Measurements from ENCODE around the gene SEPTIN8. TPM values are rescaled to one million over a fixed set of nuclear protein-coding genes. Genes with fewer than 3 reads are reported as not detected.

Gene SEPTIN8
- total RNA-seq, 1 experiment from 2014 or later = 38.2 TPM

GRCh38 chr5:132819468-132819867, 42.4 kb upstream of the SEPTIN8 start:
- H3K4me1 ChIP-seq (ENCODE audit: insufficient read depth, low read length) = no peaks in the 10 kb centered on the region
- H3K18ac ChIP-seq (ENCODE audit: insufficient read length, low read depth, low read length) = no peak overlapping the region
- no peak overlapping the region for H3K4me2 ChIP-seq (ENCODE audit: insufficient read depth, insufficient read length, low read length)
- no peak overlapping the region for H2AFZ ChIP-seq (ENCODE audit: low read length)
- H2BK120ac ChIP-seq (ENCODE audit: low read depth, low read length, poor library complexity, severe bottlenecking) = no peak overlapping the region
- no peak overlapping the region for H3K23ac ChIP-seq (ENCODE audit: insufficient read length, low read depth, low read length)
- peaks cover 0 to 4% of the 10 kb centered on the region in 2 experiments; a peak in 2 of 5 replicates for H3K9me3 Mint-ChIP-seq
- H3K79me1 ChIP-seq (ENCODE audit: insufficient read depth, low read depth, low read length, poor library complexity, severe bottlenecking) = no peaks in the 10 kb centered on the region
- no peak overlapping the region; a peak in 1 of 7 replicates for H3K27ac Mint-ChIP-seq
- H3K9me3 ChIP-seq (ENCODE audit: control insufficient read depth, low read depth, low read length) = no peaks in the 10 kb centered on the region
- DNase-seq = no peak
- no peak overlapping the region for H3K27ac ChIP-seq (ENCODE audit: insufficient read length, low read depth, low read length)
- H2BK15ac ChIP-seq (ENCODE audit: low read depth, low read length) = no peak overlapping the region
- no peak overlapping the region for H2BK5ac ChIP-seq (ENCODE audit: insufficient read length, low read length)
- peaks cover 0 to 8% (median 0%) of the 10 kb centered on the region in 3 experiments; a peak in 3 of 7 replicates for H3K36me3 Mint-ChIP-seq (ENCODE audit: insufficient read depth in 1 of 3, low read depth in 3 of 3)
- H4K20me1 ChIP-seq (ENCODE audit: control insufficient read depth, insufficient read depth, insufficient read length) = no peaks in the 10 kb centered on the region
- H3K4me1 Mint-ChIP-seq = peaks cover 7 to 14% of the 10 kb centered on the region in 2 experiments
- H3K56ac ChIP-seq (ENCODE audit: insufficient read length, low read depth, low read length) = no peak overlapping the region
- no peak overlapping the region for H3T11ph ChIP-seq (ENCODE audit: low read length)
- TF ChIP-seq, protein P1, sequence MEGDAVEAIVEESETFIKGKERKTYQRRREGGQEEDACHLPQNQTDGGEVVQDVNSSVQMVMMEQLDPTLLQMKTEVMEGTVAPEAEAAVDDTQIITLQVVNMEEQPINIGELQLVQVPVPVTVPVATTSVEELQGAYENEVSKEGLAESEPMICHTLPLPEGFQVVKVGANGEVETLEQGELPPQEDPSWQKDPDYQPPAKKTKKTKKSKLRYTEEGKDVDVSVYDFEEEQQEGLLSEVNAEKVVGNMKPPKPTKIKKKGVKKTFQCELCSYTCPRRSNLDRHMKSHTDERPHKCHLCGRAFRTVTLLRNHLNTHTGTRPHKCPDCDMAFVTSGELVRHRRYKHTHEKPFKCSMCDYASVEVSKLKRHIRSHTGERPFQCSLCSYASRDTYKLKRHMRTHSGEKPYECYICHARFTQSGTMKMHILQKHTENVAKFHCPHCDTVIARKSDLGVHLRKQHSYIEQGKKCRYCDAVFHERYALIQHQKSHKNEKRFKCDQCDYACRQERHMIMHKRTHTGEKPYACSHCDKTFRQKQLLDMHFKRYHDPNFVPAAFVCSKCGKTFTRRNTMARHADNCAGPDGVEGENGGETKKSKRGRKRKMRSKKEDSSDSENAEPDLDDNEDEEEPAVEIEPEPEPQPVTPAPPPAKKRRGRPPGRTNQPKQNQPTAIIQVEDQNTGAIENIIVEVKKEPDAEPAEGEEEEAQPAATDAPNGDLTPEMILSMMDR (conservative IDR thresholded peaks at IDR 0.05) = no peak
- no peak overlapping the region for H4K91ac ChIP-seq (ENCODE audit: insufficient read length, low read depth, low read length)
- no peak overlapping the region for H4K8ac ChIP-seq (replicated peaks; ENCODE audit: insufficient read length, low read depth, low read length)
- H3K4ac ChIP-seq (ENCODE audit: low read depth, low read length) = no peak overlapping the region
- no peak overlapping the region for H3K9ac ChIP-seq (ENCODE audit: extremely low read depth, insufficient read length, low read length)
- no CpG with 5 or more reads among the region's 26 CpGs for WGBS (ENCODE audit: extremely low coverage, insufficient read length, low lambda C conversion rate)
- H3K27me3 ChIP-seq (ENCODE audit: insufficient read depth, low read length) = peaks cover 10% of the 10 kb centered on the region; the same call in 1 of the 2 replicates
- H2BK20ac ChIP-seq (ENCODE audit: low read depth, low read length, poor library complexity, severe bottlenecking) = no peak overlapping the region
- no peak overlapping the region for H3K14ac ChIP-seq (ENCODE audit: insufficient read depth, low read length)
- H2BK12ac ChIP-seq (ENCODE audit: insufficient read length, low read depth, low read length) = no peak overlapping the region
- no peak overlapping the region for H3K4me3 Mint-ChIP-seq
- H2AK5ac ChIP-seq (ENCODE audit: insufficient read length, low read length) = no peak overlapping the region
- peaks cover 4% of the 10 kb centered on the region for H3K23me2 ChIP-seq (ENCODE audit: insufficient read length, low read depth, low read length, poor library complexity, severe bottlenecking)
- H3K79me2 ChIP-seq (ENCODE audit: insufficient read depth, low read length) = no peaks in the 10 kb centered on the region
- no peak overlapping the region for H4K5ac ChIP-seq (ENCODE audit: insufficient read length, low read depth, low read length)
- peaks cover 70% of the 10 kb centered on the region for H3K27me3 Mint-ChIP-seq (ENCODE audit: low read depth)

All from H9 (cell line).